Measurements from ENCODE around the gene FRS2.

The FRS2 gene

DNA sequence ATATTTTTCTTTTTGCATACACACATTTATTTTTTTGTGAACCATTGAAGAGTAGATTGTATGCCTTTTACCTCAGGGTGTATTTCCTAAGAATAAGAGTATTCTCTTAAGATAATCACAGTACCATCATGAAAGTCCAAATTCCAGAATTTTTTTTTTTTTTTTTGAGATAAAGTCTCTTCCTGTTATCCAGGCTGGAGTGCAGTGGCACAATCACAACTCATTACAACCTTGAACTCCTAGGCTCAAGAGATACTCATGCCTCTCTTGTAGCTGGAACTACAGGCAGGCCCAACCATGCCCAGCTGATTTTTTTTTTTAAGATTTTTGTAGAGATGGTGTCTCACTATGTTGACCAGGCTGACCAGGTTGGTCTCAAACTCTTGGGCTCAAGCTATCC is 10.9 kb downstream of the FRS2 start:
- no peak for TF ChIP-seq CTCF (conservative IDR thresholded peaks at IDR 0.05; ENCODE audit: low read depth, low read length)
- no peak for DNase-seq (ENCODE audit: low read depth)
- no peak overlapping the region for H3K4me3 ChIP-seq (ENCODE audit: low read depth, low read length)

GRCh38 chr12:69483700-69484099 is 13.5 kb downstream of the FRS2 start:
- DNase-seq (ENCODE audit: low read depth): no peak
- TF ChIP-seq CTCF (conservative IDR thresholded peaks at IDR 0.05; ENCODE audit: low read depth, low read length): no peak
- no peak overlapping the region for H3K4me3 ChIP-seq (ENCODE audit: low read depth, low read length)

GRCh38 chr12:69484428-69484827 is 14.2 kb downstream of the FRS2 start:
- H3K4me3 ChIP-seq (ENCODE audit: low read depth, low read length): no peak overlapping the region
- no peak for TF ChIP-seq CTCF (conservative IDR thresholded peaks at IDR 0.05; ENCODE audit: low read depth, low read length)

DNA sequence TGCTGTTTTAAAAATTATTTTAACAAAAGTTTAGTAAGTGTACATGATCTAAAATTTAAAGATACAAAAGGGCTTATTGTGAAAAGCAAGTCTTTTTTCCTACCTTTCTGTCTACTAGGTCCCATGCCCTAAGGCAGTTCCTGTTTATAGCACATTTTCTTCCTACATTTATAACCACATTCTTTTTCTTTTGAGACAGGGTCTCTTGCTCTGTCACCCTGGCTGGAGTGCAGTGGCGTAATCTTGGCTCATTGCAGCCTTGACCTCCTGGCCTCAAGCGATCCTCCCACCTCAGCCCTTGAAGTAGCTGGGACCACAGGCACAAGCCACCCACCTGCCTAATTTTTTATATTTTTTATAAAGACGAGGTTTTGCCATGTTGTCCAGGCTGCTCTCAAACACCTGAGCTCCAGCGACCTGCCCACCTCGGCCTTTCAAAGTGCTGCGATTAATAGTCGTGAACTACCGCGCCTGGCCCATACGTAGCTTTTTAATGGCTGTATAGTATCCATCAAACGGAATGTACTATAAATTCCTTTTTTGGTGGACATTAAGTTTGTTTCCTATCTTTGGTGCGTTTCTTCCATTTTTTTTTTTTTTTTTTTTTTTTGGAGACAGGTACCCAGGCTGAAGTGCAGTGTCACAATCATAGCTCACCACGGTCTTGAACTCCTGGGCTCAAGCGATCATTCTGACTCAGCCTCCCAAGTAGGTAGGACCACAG is 20.9 kb downstream of the FRS2 start:
- no peak for DNase-seq (ENCODE audit: low read depth)
- no peak overlapping the region for H3K4me3 ChIP-seq (ENCODE audit: low read depth, low read length)
- TF ChIP-seq CTCF (conservative IDR thresholded peaks at IDR 0.05; ENCODE audit: low read depth, low read length): no peak

More at GRCh38 chr12:69484428-69484827, 14.2 kb downstream of the FRS2 start:
- no peak for DNase-seq (ENCODE audit: low read depth)

- no peak for DNase-seq (ENCODE audit: low read depth)
- no peak for TF ChIP-seq CTCF (conservative IDR thresholded peaks at IDR 0.05; ENCODE audit: low read depth, low read length)
- H3K4me3 ChIP-seq (ENCODE audit: low read depth, low read length): no peak overlapping the region
Observed at GRCh38 chr12:69492739-69493138, 22.6 kb downstream of the FRS2 start.

GRCh38 chr12:69495071-69495470 is 24.9 kb downstream of the FRS2 start:
- no peak for DNase-seq (ENCODE audit: low read depth)
- H3K4me3 ChIP-seq (ENCODE audit: low read depth, low read length): no peak overlapping the region
- no peak for TF ChIP-seq CTCF (conservative IDR thresholded peaks at IDR 0.05; ENCODE audit: low read depth, low read length)
